B cell (primary cell): ENCODE data around the gene TRPC6. TPM values are rescaled to one million over a fixed set of nuclear protein-coding genes. Genes with fewer than 3 reads are reported as not detected.
A peak's percentile ranks its signal among the peaks of the same experiment; 100 is the strongest.

Experiments used
- ATAC-seq: fragments of 200-7000 bp; cut with Tn5 transposase; one replicate; pipeline ENCODE4 v1.10.0; 2021; ENCODE audit warnings: low read depth, mild to moderate bottlenecking, moderate number of reproducible peaks, moderate library complexity
- CTCF ChIA-PET: fragments of 350-600 bp; sonication (Branson Sonifier 250); formaldehyde crosslinking; loops from one replicate; lab custom pipeline; 2021; ENCODE audit warnings: antibody characterized with exemption, inconsistent platforms; lab: Charles Lee
- POLR2A ChIA-PET: fragments of 350-600 bp; sonication (Branson Sonifier 250); formaldehyde crosslinking; loops from one replicate; lab custom pipeline; 2021; ENCODE audit warnings: antibody characterized with exemption; lab: Charles Lee
- DNase-seq: peaks from one replicate; pipeline ENCODE4 v3.0.0; 2013
- H2AFZ ChIP-seq: 2 replicates; pipeline ENCODE4 v1.6.1; 2012; ENCODE audit warnings: mild to moderate bottlenecking, low read depth, low read length; ENCODE audit not compliant: insufficient read depth, poor library complexity, severe bottlenecking
- H3K27ac ChIP-seq, 2 donors: 1 replicate in 1 of 2; 2 replicates in 1 of 2; pipeline ENCODE4 v1.5.1; 2012 to 2013; ENCODE audit warnings: low read length in 2 of 2, mild to moderate bottlenecking in 2 of 2, moderate library complexity in 1 of 2
- H3K27me3 ChIP-seq, 4 experiments: fragments of 200-600 bp in 1 of 4; sonication (generic) in 1 of 4; replicated peaks in 1 of 4; 1 replicate in 2 of 4; 2 replicates in 2 of 4; pipeline versions ENCODE4 v1.6.1 to v1.7.0; 2013 to 2016; ENCODE audit warnings: low read length in 3 of 4, mild to moderate bottlenecking in 2 of 4, mixed read lengths in 1 of 4, moderate library complexity in 1 of 4; ENCODE audit not compliant: insufficient read depth in 4 of 4, control insufficient read depth in 3 of 4; ENCODE audit errors: control extremely low read depth in 1 of 4
- H3K36me3 ChIP-seq, 2 experiments: replicated peaks in 1 of 2; 1 replicate in 1 of 2; 2 replicates in 1 of 2; pipeline versions ENCODE4 v1.6.1 to v1.7.1; 2013; ENCODE audit warnings: low read length in 1 of 2; ENCODE audit not compliant: insufficient read depth in 2 of 2, control insufficient read depth in 1 of 2; ENCODE audit errors: control extremely low read depth in 1 of 2, extremely low read depth in 1 of 2
- H3K4me1 ChIP-seq, 2 donors: fragments of 200-600 bp in 1 of 2; sonication (generic) in 1 of 2; 1 replicate in 1 of 2; 2 replicates in 1 of 2; pipeline versions ENCODE4 v1.5.1 to v1.6.1; 2013 to 2017; ENCODE audit warnings: low read length in 2 of 2; ENCODE audit not compliant: control insufficient read depth in 2 of 2, insufficient read depth in 2 of 2
- H3K4me2 ChIP-seq: replicated peaks from 2 replicates; pipeline ENCODE3; 2012; ENCODE audit warnings: mild to moderate bottlenecking, low read depth, low read length; ENCODE audit not compliant: poor library complexity, severe bottlenecking
- H3K4me3 ChIP-seq, 5 experiments: fragments of 200-600 bp in 1 of 5; sonication (generic) in 1 of 5; 1 replicate in 3 of 5; 2 replicates in 2 of 5; pipeline versions ENCODE4 v1.5.1 to v1.7.0; 2011 to 2016; ENCODE audit warnings: low read length in 4 of 5, mild to moderate bottlenecking in 4 of 5, low read depth in 2 of 5, control low read depth in 1 of 5, moderate library complexity in 1 of 5; ENCODE audit not compliant: insufficient read depth in 1 of 5; ENCODE audit errors: control extremely low read depth in 1 of 5, extremely low read depth in 1 of 5
- H3K79me2 ChIP-seq: fragments of 200-600 bp; sonication (generic); one replicate; pipeline ENCODE4 v1.6.0; 2016; ENCODE audit warnings: low read length; ENCODE audit not compliant: control insufficient read depth, insufficient read depth
- H3K9ac ChIP-seq: fragments of 200-600 bp; sonication (generic); 2 replicates; pipeline ENCODE4 v1.6.1; 2017; ENCODE audit warnings: mild to moderate bottlenecking, low read length, moderate library complexity
- H3K9me3 ChIP-seq, 3 donors: one replicate each; pipeline versions ENCODE4 v1.6.1 to v1.7.1; 2013; ENCODE audit warnings: low read length in 2 of 3; ENCODE audit not compliant: control insufficient read depth in 2 of 3, insufficient read depth in 1 of 3; ENCODE audit errors: control extremely low read depth in 1 of 3
- H4K20me1 ChIP-seq: 2 replicates; pipeline ENCODE4 v1.6.0; 2012; ENCODE audit warnings: mild to moderate bottlenecking, low read length; ENCODE audit not compliant: insufficient read depth, control insufficient read depth, poor library complexity, severe bottlenecking
- H3K27ac Mint-ChIP-seq: one replicate; pipeline ENCODE4 v1.8.0; 2021; ENCODE audit warnings: mixed read lengths
- H3K27me3 Mint-ChIP-seq: one replicate; pipeline ENCODE4 v1.8.0; 2021; ENCODE audit warnings: mixed read lengths
- H3K4me1 Mint-ChIP-seq: one replicate; pipeline ENCODE4 v1.8.0; 2021; ENCODE audit warnings: mixed read lengths
- H3K4me3 Mint-ChIP-seq: one replicate; pipeline ENCODE4 v1.8.0; 2021; ENCODE audit warnings: mixed read lengths
- H3K9me3 Mint-ChIP-seq: one replicate; pipeline ENCODE4 v1.8.0; 2022; ENCODE audit warnings: mixed read lengths; ENCODE audit not compliant: insufficient read depth
- EZH2 ChIP-seq: IDR thresholded peaks from 2 replicates; pipeline ENCODE4 v1.6.1; 2012; ENCODE audit warnings: borderline replicate concordance, low read depth, mild to moderate bottlenecking, moderate library complexity, low read length; ENCODE audit not compliant: insufficient read depth, poor library complexity, severe bottlenecking
- WGBS: methylation state at CpG from one replicate; pipeline ENCODE4 v1.1.5; 2013; ENCODE audit warnings: missing lambda C conversion rate; ENCODE audit not compliant: insufficient coverage; 5-methylcytosine and 5-hydroxymethylcytosine counted together
- intact Hi-C: fragments of 100-400 bp; cut with micrococcal nuclease; formaldehyde crosslinking; loops from one replicate; pipeline ENCODE4 v1.10.0; 2022
- polyA plus RNA-seq: library from polyadenylated mRNA; depleted of rRNA; stranded (reverse); fragments of >200 nt; gene quantifications from 2 replicates; pipeline ENCODE4 v1.2.3, GENCODE V29; 2012
- total RNA-seq, 2 donors: library from RNA; stranded (reverse); fragments of 120-200 nt in 1 of 2; gene quantifications; 1 replicate in 1 of 2; 2 replicates in 1 of 2; pipeline versions ENCODE4 v1.2.3 to v1.2.4, GENCODE V29; 2013 to 2022
- TF ChIP-seq, protein P1 (sequence below): fragments of 200-600 bp; IDR thresholded peaks from one replicate; pipeline ENCODE4 v1.8.0; 2022; ENCODE audit warnings: antibody characterized with exemption, mild to moderate bottlenecking

Gene TRPC6
- total and polyA plus RNA-seq, 2 donors (not counting 1 experiment from before 2014, with no cell fraction given): 0.01 TPM; not detected in 1

DNA sequence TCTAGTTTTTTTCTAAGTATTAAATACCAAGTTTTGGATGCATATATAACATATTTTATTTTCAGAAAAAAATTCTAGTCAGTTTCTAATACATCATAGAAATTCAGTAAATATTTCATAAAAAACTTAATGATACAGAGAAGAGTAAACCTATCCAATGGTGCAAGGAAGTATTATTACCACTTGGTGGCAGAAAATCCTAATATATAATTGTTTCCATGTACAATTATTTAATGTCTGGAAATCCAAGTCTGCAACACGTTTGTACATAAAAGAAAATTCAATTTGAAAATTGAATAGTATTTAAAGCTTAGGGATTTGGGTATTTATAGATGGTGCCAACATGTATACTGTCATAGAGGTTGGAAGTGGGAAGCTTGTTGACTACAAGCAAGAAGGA lies 127.0 kb downstream of the TRPC6 start:
- no peak overlapping the region for H3K4me3 ChIP-seq
- H3K4me1 Mint-ChIP-seq: no peaks in the 10 kb centered on the region
- H3K4me2 ChIP-seq: no peak overlapping the region
- intact Hi-C loops: loop anchor here (2.0 kb wide), 1 partner anchor 552 kb away; no protein-coding TSS in a partner anchor
- DNase-seq (peak; percentile 13), ATAC-seq (no peak)
- H3K27me3 Mint-ChIP-seq: peaks cover under 1% of the 10 kb centered on the region
- TF ChIP-seq, protein P1, sequence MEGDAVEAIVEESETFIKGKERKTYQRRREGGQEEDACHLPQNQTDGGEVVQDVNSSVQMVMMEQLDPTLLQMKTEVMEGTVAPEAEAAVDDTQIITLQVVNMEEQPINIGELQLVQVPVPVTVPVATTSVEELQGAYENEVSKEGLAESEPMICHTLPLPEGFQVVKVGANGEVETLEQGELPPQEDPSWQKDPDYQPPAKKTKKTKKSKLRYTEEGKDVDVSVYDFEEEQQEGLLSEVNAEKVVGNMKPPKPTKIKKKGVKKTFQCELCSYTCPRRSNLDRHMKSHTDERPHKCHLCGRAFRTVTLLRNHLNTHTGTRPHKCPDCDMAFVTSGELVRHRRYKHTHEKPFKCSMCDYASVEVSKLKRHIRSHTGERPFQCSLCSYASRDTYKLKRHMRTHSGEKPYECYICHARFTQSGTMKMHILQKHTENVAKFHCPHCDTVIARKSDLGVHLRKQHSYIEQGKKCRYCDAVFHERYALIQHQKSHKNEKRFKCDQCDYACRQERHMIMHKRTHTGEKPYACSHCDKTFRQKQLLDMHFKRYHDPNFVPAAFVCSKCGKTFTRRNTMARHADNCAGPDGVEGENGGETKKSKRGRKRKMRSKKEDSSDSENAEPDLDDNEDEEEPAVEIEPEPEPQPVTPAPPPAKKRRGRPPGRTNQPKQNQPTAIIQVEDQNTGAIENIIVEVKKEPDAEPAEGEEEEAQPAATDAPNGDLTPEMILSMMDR: peak; percentile 24
- no peak for TF ChIP-seq EZH2
- H3K79me2 ChIP-seq: no peaks in the 10 kb centered on the region
- no peaks in the 10 kb centered on the region for H4K20me1 ChIP-seq
- no peak overlapping the region for H2AFZ ChIP-seq
- H3K27ac Mint-ChIP-seq: no peak overlapping the region
- H3K9me3 ChIP-seq: no peaks in the 10 kb centered on the region
- H3K4me1 ChIP-seq: no peaks in the 10 kb centered on the region
- no peak overlapping the region for H3K9ac ChIP-seq
- POLR2A ChIA-PET: no interaction called here
- H3K36me3 ChIP-seq: no peaks in the 10 kb centered on the region
- no CpG with 5 or more reads among the region's 1 CpG for whole genome bisulfite sequencing
- no peaks in the 10 kb centered on the region for H3K9me3 Mint-ChIP-seq
- no peak overlapping the region for H3K27ac ChIP-seq
- H3K4me3 Mint-ChIP-seq: no peak overlapping the region
- CTCF ChIA-PET: interaction anchor here (1.3 to 3.5 kb wide), 7 partner anchors 12 to 551 kb away, joined by 3 to 17 read pairs (median 10); no protein-coding TSS in a partner anchor
- H3K27me3 ChIP-seq: no peaks in the 10 kb centered on the region

DNA sequence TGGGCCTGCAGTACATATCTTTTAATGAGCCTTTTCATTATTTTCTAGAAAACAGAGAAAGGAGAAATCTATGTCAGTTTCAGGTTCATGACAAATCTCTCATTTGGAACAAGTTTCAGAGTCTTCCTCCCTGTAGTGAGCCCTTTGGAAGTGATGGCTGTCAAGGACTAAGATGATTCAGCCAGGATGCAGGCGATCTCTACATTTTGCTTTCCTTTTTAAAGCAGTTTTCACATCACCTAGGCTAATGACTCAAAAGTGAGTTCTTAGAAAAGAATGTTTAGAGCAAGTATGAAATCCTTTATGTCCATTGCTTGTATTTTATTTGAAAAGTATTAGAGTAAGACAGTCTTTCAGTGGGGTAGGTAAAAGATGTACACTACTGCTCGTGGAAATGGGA lies 130.1 kb downstream of the TRPC6 start:
- CTCF ChIA-PET: interaction anchor here (2.2 kb wide), 1 partner anchor 554 kb away, joined by 6 read pairs; no protein-coding TSS in a partner anchor
- no peak overlapping the region for H3K4me3 Mint-ChIP-seq
- no peaks in the 10 kb centered on the region for H3K9me3 Mint-ChIP-seq
- Histone ChIP-seq H3K79me2 (no peaks in the 10 kb centered on the region), H3K4me2 (no peak overlapping the region), H3K9ac (no peak overlapping the region), H2AFZ (no peak overlapping the region), H4K20me1 (no peaks in the 10 kb centered on the region), H3K4me3 (no peak overlapping the region), H3K36me3 (no peaks in the 10 kb centered on the region), H3K27ac (no peak overlapping the region), H3K27me3 (no peaks in the 10 kb centered on the region), H3K4me1 (no peaks in the 10 kb centered on the region), H3K9me3 (no peaks in the 10 kb centered on the region)
- TF ChIP-seq, protein P1: no peak
- no peak for TF ChIP-seq EZH2
- ATAC-seq (no peak), DNase-seq (no peak)
- H3K27ac Mint-ChIP-seq: no peak overlapping the region
- no CpG with 5 or more reads among the region's 2 CpGs for WGBS
- H3K27me3 Mint-ChIP-seq: peaks cover 3% of the 10 kb centered on the region
- POLR2A ChIA-PET: no interaction called here
- intact Hi-C loops: no loop called here
- no peaks in the 10 kb centered on the region for H3K4me1 Mint-ChIP-seq
